ENCODE results near the gene KSR2.
"Not testable (repeated sequence)": the region's sequence is repeated elsewhere in the genome, so short reads cannot be mapped to it uniquely, and the experiment has no call there.

Gene KSR2

GRCh38 chr12:117662620-117663395 is 306.0 kb downstream of the KSR2 start:
- Mint-ChIP-seq H3K27me3 (peaks cover 3% of the 10 kb centered on the region), H3K36me3 (no peaks in the 10 kb centered on the region), H3K4me3 (no peak overlapping the region), H3K9me3 (no peaks in the 10 kb centered on the region), H3K27ac (no peak overlapping the region), H3K4me1 (no peaks in the 10 kb centered on the region)

DNA sequence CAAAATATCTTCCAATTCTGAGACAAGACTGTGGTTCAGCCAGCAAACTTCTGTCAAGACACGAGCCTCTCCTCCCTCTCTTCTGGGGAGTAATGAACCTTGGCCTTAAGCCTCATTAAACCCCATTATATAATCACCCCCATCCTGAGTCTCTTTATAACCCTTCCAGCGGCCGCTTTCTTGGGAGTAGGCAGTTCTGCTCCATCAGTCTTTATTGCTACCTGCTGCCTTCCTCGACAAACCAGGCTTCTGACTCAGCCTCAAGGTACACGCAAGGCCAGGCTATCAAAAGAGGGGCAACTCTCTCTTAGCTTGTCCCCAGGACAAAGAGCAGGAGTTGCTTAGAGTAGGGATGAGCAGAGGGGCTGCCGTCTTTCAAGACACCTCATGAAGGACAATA is 306.6 kb downstream of the KSR2 start:
- H3K4me1 Mint-ChIP-seq, result no peaks in the 10 kb centered on the region
- no peak overlapping the region for H3K27ac Mint-ChIP-seq
- no peak overlapping the region for H3K4me3 Mint-ChIP-seq
- peaks cover 3% of the 10 kb centered on the region for H3K27me3 Mint-ChIP-seq
- no peaks in the 10 kb centered on the region for H3K9me3 Mint-ChIP-seq
- H3K36me3 Mint-ChIP-seq, result no peaks in the 10 kb centered on the region

DNA sequence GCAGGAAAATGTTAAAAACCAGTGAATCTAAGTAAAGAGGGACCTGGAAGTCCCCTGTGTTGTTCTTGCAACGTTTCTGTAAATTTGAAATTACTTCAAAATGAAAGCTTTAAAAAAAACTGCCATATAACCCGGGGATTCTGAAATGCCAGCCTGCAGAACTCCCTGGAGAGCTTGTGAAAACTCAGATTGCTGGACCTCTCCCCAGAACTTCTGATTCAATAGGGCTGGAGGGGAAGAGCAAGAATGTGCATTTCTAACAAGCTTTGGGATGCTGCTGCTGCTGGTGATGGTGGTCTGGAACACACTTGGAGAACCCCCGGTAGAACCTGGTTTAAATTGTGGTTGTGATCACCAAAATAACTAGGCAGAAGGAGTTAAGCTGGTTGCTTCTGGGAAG is 307.3 kb downstream of the KSR2 start:
- H3K9me3 Mint-ChIP-seq, result no peaks in the 10 kb centered on the region

DNA sequence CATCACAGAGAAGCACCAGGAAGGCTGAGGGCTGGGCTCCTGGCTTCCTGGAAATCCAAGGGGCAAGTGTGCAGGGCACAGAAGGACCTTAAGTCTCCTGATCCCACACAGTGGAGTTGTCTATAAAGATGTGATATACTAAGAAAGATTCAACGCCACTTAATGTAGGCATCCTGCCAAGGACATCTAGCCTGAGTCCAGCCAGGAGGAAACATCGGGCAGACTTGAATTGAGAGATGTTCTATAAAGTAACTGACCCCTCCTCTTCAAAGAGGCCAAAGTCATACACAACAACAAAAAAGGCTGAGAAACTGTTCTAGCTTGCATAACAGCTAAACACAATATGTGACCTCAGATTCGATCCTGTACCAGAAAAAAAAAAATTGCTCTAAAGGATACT is 307.9 kb downstream of the KSR2 start:
- peaks cover 3% of the 10 kb centered on the region for H3K27me3 Mint-ChIP-seq
- no peaks in the 10 kb centered on the region for H3K36me3 Mint-ChIP-seq

More for the DNA sequence above, 307.3 kb downstream of the KSR2 start:
- no peak overlapping the region for H3K27ac Mint-ChIP-seq
- no peaks in the 10 kb centered on the region for H3K4me1 Mint-ChIP-seq
- H3K27me3 Mint-ChIP-seq, result peaks cover 3% of the 10 kb centered on the region
- no peaks in the 10 kb centered on the region for H3K36me3 Mint-ChIP-seq
- H3K4me3 Mint-ChIP-seq, result no peak overlapping the region

GRCh38 chr12:117658226-117658625 is 310.6 kb downstream of the KSR2 start:
- Mint-ChIP-seq H3K4me3 (no peak overlapping the region), H3K9me3 (no peaks in the 10 kb centered on the region), H3K4me1 (no peaks in the 10 kb centered on the region), H3K27me3 (peaks cover 1% of the 10 kb centered on the region), H3K27ac (no peak overlapping the region), H3K36me3 (no peaks in the 10 kb centered on the region)

More for the DNA sequence above, 307.9 kb downstream of the KSR2 start:
- no peaks in the 10 kb centered on the region for H3K9me3 Mint-ChIP-seq
- H3K4me3 Mint-ChIP-seq, result no peak overlapping the region
- H3K4me1 Mint-ChIP-seq, result no peaks in the 10 kb centered on the region
- no peak overlapping the region for H3K27ac Mint-ChIP-seq

GRCh38 chr12:117649796-117650195 is 319.0 kb downstream of the KSR2 start:
- Mint-ChIP-seq H3K27ac (no peak overlapping the region), H3K36me3 (no peaks in the 10 kb centered on the region), H3K9me3 (no peaks in the 10 kb centered on the region), H3K4me1 (no peaks in the 10 kb centered on the region), H3K4me3 (no peak overlapping the region), H3K27me3 (no peaks in the 10 kb centered on the region)

GRCh38 chr12:117646520-117646919 is 322.3 kb downstream of the KSR2 start:
- Mint-ChIP-seq H3K36me3 (no peaks in the 10 kb centered on the region), H3K27ac (no peak overlapping the region), H3K4me3 (no peak overlapping the region), H3K27me3 (peaks cover 4% of the 10 kb centered on the region), H3K9me3 (no peaks in the 10 kb centered on the region), H3K4me1 (no peaks in the 10 kb centered on the region)

DNA sequence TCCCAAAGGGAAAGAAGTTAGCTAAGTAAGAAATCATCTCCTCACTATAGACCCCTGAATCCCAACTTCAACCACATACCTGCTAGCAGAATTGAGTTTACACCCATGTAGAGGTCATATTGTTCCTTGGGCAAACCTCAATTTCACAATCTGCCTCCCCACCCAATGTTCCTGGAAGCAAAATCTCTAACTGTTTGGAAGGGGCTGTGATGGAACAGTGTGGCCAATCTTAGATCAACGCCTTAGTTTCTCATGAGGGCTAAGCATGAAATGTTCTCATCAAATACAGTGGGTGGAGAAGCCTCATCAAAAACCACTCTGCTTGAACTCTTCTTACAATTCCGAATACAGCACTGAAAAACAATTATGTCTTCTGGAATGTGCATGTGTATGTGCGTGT is 323.3 kb downstream of the KSR2 start:
- no peaks in the 10 kb centered on the region for H3K4me1 Mint-ChIP-seq

GRCh38 chr12:117643971-117644370 is 324.8 kb downstream of the KSR2 start:
- no peak overlapping the region for H3K27ac Mint-ChIP-seq
- H3K9me3 Mint-ChIP-seq, result no peaks in the 10 kb centered on the region
- H3K27me3 Mint-ChIP-seq, result peaks cover 4% of the 10 kb centered on the region
- no peaks in the 10 kb centered on the region for H3K4me1 Mint-ChIP-seq
- H3K4me3 Mint-ChIP-seq, result no peak overlapping the region
- no peaks in the 10 kb centered on the region for H3K36me3 Mint-ChIP-seq

More for the DNA sequence above, 323.3 kb downstream of the KSR2 start:
- no peak overlapping the region for H3K4me3 Mint-ChIP-seq
- no peaks in the 10 kb centered on the region for H3K9me3 Mint-ChIP-seq
- no peak overlapping the region for H3K27ac Mint-ChIP-seq
- peaks cover 4% of the 10 kb centered on the region for H3K27me3 Mint-ChIP-seq
- no peaks in the 10 kb centered on the region for H3K36me3 Mint-ChIP-seq

GRCh38 chr12:117641885-117642284 is 326.9 kb downstream of the KSR2 start:
- H3K27ac Mint-ChIP-seq, result no peak overlapping the region
- H3K27me3 Mint-ChIP-seq, result peaks cover 4% of the 10 kb centered on the region
- H3K4me1 Mint-ChIP-seq, result no peaks in the 10 kb centered on the region
- H3K4me3 Mint-ChIP-seq, result no peak overlapping the region
- H3K36me3 Mint-ChIP-seq, result no peaks in the 10 kb centered on the region
- H3K9me3 Mint-ChIP-seq, result no peaks in the 10 kb centered on the region

DNA sequence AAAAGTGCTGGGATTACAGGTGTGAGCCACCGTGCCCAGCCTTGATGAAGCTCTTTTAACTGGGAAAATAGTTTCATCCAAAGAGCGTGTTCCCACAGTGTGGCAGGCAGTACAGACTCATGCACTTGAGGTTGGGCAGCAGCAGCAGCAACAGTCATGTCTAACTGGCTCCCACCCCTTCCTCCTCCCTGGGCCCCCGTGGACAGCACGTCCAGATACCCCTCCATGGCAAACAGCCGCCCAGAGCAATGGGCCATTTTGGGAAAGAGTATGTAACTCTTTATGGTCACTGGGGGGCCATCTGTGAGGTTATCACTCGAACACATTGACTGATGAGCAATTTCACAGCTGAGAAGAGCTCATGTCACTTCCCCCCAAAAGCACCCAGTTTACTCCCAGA is 328.3 kb downstream of the KSR2 start:
- H3K27ac Mint-ChIP-seq, result no peak overlapping the region
- no peaks in the 10 kb centered on the region for H3K9me3 Mint-ChIP-seq
- H3K36me3 Mint-ChIP-seq, result no peaks in the 10 kb centered on the region
- H3K4me1 Mint-ChIP-seq, result no peaks in the 10 kb centered on the region
- H3K27me3 Mint-ChIP-seq, result peaks cover 4% of the 10 kb centered on the region
- no peak overlapping the region for H3K4me3 Mint-ChIP-seq

DNA sequence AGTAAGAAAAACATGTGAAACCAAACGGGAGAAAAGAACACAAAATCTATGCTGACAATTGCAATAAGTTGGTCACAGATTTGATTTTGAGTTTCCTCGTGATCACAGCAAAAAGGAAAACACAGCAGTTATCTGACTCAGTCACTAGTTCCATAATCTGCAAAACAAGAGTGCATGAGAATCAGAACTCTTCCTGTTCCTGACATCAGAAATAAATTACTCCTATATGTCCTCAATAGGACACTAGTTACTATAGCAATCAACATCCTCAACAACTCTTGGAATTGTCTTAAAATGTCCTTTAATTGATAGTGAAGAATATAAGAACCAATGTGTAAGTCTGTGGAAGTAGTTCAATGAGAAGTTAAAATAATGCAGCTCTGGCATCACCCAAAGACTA is 339.3 kb downstream of the KSR2 start:
- H3K4me1 Mint-ChIP-seq, result no peaks in the 10 kb centered on the region
- H3K9me3 Mint-ChIP-seq, result peaks cover 6% of the 10 kb centered on the region
- no peaks in the 10 kb centered on the region for H3K36me3 Mint-ChIP-seq
- no peak overlapping the region for H3K27ac Mint-ChIP-seq
- no peak overlapping the region for H3K4me3 Mint-ChIP-seq
- peaks cover 7% of the 10 kb centered on the region for H3K27me3 Mint-ChIP-seq

DNA sequence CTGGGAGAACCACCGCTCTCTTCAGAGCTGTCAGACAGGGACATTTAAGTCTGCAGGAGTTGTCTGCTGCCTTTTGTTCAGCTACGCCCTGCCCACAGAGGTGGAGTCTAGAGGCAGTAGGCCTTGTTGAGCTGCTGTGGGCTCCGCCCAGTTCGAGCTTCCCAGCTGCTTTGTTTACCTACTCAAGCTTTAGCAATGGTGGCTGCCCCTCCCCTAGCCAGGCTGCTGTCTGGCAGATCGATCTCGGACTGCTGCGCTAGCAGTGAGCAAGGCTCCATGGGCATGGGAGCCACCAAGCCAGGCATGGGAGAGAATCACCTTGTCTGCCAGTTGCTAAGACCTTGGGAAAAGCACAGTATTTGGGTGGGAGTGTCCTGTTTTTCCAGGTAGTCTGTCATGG is 340.1 kb downstream of the KSR2 start:
- not testable (repeated sequence) for H3K4me3 Mint-ChIP-seq, H3K4me1 Mint-ChIP-seq, H3K27ac Mint-ChIP-seq, H3K27me3 Mint-ChIP-seq, H3K9me3 Mint-ChIP-seq, H3K36me3 Mint-ChIP-seq

GRCh38 chr12:117622741-117623140 is 346.0 kb downstream of the KSR2 start:
- Mint-ChIP-seq H3K27me3 (peaks cover 1% of the 10 kb centered on the region), H3K4me3 (no peak overlapping the region), H3K27ac (no peak overlapping the region), H3K4me1 (no peaks in the 10 kb centered on the region), H3K9me3 (no peaks in the 10 kb centered on the region), H3K36me3 (no peaks in the 10 kb centered on the region)

GRCh38 chr12:117622087-117622486 is 346.7 kb downstream of the KSR2 start:
- Mint-ChIP-seq H3K27me3 (no peaks in the 10 kb centered on the region), H3K4me1 (no peaks in the 10 kb centered on the region), H3K36me3 (no peaks in the 10 kb centered on the region), H3K9me3 (peaks cover 3% of the 10 kb centered on the region), H3K27ac (no peak overlapping the region), H3K4me3 (no peak overlapping the region)

GRCh38 chr12:117607778-117608177 is 361.0 kb downstream of the KSR2 start:
- H3K27me3 Mint-ChIP-seq, result peaks cover 3% of the 10 kb centered on the region
- peaks cover 9% of the 10 kb centered on the region for H3K9me3 Mint-ChIP-seq
- H3K27ac Mint-ChIP-seq, result no peak overlapping the region
- no peaks in the 10 kb centered on the region for H3K36me3 Mint-ChIP-seq
- H3K4me3 Mint-ChIP-seq, result no peak overlapping the region
- no peaks in the 10 kb centered on the region for H3K4me1 Mint-ChIP-seq

DNA sequence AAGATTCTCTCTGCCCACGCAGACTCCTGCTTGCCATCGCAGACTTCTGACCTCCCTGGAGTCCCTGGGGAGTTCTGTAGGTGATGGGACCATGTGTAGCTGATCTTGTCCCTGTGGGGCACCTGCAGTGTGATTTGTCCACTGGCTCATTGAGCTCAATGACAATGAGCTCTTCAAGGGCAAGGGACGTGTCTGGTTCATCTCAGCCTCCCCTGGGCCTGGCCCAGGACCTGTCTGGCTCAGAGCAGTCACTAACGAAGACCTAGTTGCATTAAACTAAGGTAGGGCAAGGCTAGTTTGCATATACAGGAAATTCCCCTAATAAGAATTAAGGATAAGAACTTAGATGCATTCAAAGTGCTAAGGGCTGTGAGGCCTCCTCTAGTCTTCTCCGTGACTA is 361.8 kb downstream of the KSR2 start:
- Mint-ChIP-seq H3K4me3 (no peak overlapping the region), H3K36me3 (no peaks in the 10 kb centered on the region), H3K9me3 (peaks cover 9% of the 10 kb centered on the region), H3K27ac (no peak overlapping the region), H3K27me3 (peaks cover 3% of the 10 kb centered on the region), H3K4me1 (no peaks in the 10 kb centered on the region)
